GM12874 (cell line): ENCODE measurements around the gene DDX60.

Source experiments
- TF ChIP-seq, protein P1 (sequence below): IDR thresholded peaks from 2 replicates; pipeline ENCODE4 v1.5.1; 2011; ENCODE audit warnings: low read depth, mild to moderate bottlenecking, control low read depth, low read length, moderate library complexity; ENCODE audit not compliant: insufficient read depth

The DDX60 gene

DNA sequence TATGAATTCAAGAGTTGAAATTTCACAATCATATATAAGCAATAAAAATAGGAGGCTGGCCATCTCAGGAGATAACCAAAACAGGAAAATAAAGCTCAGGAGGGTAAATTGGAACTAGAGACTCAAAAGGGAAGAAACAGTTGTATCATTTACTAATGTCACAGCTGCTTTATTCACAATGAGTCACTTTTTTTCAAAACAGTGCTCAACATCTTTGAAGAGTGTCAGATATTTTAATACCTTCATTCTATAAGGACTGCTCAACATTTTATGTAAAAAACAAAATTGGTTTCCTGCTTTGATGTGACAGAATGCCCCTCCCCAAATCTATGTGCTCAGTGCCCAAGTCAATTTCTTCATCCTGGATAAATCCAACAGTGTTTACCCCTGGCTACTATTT, 97.7 kb downstream of the DDX60 start:
- TF ChIP-seq, protein P1, sequence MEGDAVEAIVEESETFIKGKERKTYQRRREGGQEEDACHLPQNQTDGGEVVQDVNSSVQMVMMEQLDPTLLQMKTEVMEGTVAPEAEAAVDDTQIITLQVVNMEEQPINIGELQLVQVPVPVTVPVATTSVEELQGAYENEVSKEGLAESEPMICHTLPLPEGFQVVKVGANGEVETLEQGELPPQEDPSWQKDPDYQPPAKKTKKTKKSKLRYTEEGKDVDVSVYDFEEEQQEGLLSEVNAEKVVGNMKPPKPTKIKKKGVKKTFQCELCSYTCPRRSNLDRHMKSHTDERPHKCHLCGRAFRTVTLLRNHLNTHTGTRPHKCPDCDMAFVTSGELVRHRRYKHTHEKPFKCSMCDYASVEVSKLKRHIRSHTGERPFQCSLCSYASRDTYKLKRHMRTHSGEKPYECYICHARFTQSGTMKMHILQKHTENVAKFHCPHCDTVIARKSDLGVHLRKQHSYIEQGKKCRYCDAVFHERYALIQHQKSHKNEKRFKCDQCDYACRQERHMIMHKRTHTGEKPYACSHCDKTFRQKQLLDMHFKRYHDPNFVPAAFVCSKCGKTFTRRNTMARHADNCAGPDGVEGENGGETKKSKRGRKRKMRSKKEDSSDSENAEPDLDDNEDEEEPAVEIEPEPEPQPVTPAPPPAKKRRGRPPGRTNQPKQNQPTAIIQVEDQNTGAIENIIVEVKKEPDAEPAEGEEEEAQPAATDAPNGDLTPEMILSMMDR: no peak

DNA sequence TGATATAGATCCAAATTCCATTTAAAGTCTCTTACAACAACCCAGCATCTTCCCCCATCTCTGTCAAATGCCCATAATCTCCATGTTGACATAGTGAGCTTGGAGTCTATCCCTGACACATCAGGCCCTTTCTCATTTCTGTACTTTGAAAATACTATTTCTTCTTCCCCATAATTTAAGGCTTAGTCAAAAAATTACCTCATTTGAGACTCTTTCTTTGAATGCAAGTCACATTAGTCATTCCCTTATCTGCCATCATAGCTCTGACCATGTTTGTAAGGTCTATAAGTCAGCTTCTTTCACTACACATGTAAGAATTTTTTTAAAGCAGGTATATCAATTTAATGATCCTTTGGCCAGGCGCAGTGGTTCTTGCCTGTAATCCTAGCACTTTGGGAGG, 99.9 kb downstream of the DDX60 start:
- TF ChIP-seq, protein P1: no peak

DNA sequence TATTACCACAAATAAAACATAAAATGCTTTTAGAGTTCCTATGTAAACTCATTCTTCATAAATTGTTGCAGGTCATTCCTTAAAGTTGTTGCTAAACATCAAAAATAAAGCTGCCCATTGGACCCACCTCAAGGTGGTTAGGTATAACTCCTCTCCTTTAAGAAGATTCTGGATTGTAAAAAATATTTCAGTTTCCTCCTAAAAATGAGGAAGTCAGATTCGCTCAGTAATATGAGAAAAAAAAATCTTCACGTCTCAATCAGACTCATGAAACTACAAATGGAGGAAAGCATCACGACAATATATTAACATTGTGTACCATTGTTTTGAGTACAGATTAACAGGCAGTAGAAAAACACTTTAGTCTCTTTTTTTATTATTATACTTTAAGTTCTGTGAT, 105.9 kb downstream of the DDX60 start:
- TF ChIP-seq, protein P1: no peak

DNA sequence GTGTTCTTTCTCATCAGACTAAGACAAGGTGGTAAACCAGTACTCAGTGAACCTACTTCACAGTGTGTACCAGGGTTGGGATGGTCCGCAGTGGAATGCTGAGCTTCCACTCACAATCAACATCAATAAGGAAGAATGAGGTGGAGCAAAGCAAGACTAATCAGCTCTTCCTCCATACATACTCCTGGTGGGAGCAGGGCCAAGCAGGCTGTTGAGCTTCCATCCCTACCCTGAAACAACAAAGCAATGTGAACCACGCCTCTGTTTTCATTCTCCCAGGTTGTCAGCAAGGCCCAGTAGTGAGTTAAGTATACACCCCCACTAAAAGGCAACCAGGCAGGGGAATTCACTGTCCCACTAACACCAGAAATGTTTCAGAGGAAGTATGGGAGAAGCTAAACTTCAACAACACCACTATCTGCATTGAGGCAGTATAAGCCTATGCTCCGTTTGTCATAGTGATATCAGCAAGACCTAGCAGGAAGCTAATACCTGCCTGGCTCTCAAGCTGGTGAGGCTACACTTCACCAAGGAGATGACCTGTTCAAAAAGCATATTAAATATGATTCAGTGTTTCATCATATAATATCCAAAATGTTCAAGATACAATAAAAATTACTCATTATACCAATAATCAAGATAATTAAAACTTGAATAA, 109.5 kb downstream of the DDX60 start:
- TF ChIP-seq, protein P1: no peak

DNA sequence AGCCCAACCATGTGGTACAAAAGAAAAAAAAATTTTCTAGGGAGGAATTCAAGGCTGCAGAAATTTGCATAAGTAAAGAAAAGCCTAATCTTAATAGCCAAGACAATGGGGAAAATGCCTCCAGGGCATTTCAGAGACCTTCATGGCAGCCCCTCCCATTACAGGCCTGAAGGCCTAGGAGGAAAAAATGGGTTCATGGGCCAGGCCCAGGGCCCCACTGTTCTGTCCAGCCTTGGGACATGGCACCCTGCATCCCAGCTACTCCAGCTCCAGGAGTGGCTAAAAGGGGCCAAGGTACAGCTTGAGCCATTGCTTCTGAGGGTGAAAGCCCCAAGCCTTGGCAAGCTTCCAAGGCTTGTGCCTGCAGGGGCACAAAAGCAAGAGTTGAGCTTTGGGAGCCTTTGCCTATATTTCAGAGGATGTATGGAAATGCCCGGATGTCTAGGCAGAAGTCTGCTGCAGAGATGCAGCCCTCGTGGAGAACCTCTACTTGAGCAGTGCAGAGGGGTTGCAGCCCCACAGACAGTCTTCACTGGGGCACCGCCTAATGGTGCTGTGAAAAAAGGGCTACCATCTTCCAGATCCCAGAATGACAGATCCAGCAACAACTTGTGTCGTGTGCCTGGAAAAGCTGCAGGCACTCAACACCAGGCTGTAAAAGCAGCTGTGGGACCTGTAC, 115.2 kb downstream of the DDX60 start:
- TF ChIP-seq, protein P1: no peak

GRCh38 chr4:168200685-168201084, 117.9 kb downstream of the DDX60 start:
- TF ChIP-seq, protein P1: no peak

DNA sequence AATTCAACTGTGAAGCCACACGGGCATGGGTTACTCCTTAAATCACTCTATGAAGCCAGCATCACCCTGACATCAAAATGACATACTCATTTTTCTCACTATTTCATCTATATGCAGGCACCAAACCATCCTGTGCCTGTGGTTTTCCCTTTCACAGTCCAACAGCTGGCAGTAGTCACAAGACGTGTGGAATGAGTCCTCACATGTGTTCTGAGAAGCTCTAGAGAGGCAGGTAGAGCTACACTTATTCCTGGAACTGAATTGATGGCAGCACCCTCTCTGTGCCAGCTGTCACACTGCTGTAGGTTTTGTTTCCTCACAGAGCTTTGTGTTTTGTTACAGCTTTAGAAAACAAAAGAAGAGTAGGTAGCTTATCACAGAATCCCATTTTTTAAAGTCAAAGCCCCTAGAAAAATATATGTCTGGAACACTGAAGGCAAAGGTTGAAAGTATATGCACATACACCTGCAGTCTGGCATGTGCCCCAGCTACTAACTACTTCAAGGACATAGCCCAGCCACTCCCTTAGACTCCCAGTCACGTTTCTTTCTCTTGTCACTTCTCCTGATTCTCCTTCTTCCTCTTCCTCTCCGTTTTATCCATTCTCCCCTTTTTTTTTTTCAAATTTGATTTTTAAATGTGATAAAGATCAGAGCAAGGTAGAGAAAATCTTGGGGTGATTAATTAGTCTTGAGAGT, 119.1 kb downstream of the DDX60 start:
- TF ChIP-seq, protein P1: no peak
